GM23338 (cell line): ENCODE measurements around the gene USP2.

Experiments used
- CREB1 ChIP-seq: fragments of 250-450 bp; sonication (Bioruptor Pico); IDR thresholded peaks from 2 replicates; pipeline ENCODE4 v1.5.0; 2020; ENCODE audit warnings: low read depth, mild to moderate bottlenecking, moderate library complexity
- CTCF ChIP-seq, 2 experiments: fragments of 200-600 bp in 1 of 2; sonication (generic) in 1 of 2; conservative IDR thresholded peaks; 2 replicates each; pipeline versions ENCODE4 v1.5.1 to v1.6.1; 2016 to 2017; ENCODE audit warnings: antibody characterized with exemption in 2 of 2, low read depth in 2 of 2, mild to moderate bottlenecking in 2 of 2, moderate library complexity in 1 of 2
- EZH2 ChIP-seq: fragments of 200-600 bp; sonication (generic); IDR thresholded peaks from one replicate; pipeline ENCODE4 v1.8.0; 2017; ENCODE audit warnings: antibody characterized with exemption, mild to moderate bottlenecking, low read depth; ENCODE audit not compliant: unreplicated experiment
- EZH2phosphoT487 ChIP-seq: fragments of 200-600 bp; sonication (generic); IDR thresholded peaks from one replicate; pipeline ENCODE4 v1.8.1; 2018; ENCODE audit warnings: antibody characterized with exemption; ENCODE audit not compliant: unreplicated experiment
- JUNB ChIP-seq: IDR thresholded peaks from one replicate; pipeline ENCODE4 v1.6.1; 2016; ENCODE audit warnings: antibody characterized with exemption; ENCODE audit not compliant: unreplicated experiment
- NANOG ChIP-seq: IDR thresholded peaks from 2 replicates; pipeline ENCODE4 v1.6.1; 2016; ENCODE audit warnings: antibody characterized with exemption, borderline replicate concordance
- POLR2AphosphoS5 ChIP-seq: IDR thresholded peaks from 2 replicates; pipeline ENCODE4 v1.6.1; 2016; ENCODE audit warnings: antibody characterized with exemption, low read depth
- STAT1 ChIP-seq: IDR thresholded peaks from one replicate; pipeline ENCODE4 v1.6.1; 2016; ENCODE audit warnings: antibody characterized with exemption; ENCODE audit not compliant: unreplicated experiment
- TF ChIP-seq, protein P1 (sequence below): IDR thresholded peaks from one replicate; pipeline ENCODE4 v1.6.1; 2018; ENCODE audit warnings: antibody characterized with exemption; ENCODE audit not compliant: unreplicated experiment
- TF ChIP-seq, protein P2 (sequence below): IDR thresholded peaks from 2 replicates; pipeline ENCODE4 v1.6.1; 2016; ENCODE audit warnings: antibody characterized with exemption

- TF ChIP-seq CTCF (conservative IDR thresholded peaks at IDR 0.05; ENCODE audit: low read depth in 2 of 2): no peak
- TF ChIP-seq, protein P1, sequence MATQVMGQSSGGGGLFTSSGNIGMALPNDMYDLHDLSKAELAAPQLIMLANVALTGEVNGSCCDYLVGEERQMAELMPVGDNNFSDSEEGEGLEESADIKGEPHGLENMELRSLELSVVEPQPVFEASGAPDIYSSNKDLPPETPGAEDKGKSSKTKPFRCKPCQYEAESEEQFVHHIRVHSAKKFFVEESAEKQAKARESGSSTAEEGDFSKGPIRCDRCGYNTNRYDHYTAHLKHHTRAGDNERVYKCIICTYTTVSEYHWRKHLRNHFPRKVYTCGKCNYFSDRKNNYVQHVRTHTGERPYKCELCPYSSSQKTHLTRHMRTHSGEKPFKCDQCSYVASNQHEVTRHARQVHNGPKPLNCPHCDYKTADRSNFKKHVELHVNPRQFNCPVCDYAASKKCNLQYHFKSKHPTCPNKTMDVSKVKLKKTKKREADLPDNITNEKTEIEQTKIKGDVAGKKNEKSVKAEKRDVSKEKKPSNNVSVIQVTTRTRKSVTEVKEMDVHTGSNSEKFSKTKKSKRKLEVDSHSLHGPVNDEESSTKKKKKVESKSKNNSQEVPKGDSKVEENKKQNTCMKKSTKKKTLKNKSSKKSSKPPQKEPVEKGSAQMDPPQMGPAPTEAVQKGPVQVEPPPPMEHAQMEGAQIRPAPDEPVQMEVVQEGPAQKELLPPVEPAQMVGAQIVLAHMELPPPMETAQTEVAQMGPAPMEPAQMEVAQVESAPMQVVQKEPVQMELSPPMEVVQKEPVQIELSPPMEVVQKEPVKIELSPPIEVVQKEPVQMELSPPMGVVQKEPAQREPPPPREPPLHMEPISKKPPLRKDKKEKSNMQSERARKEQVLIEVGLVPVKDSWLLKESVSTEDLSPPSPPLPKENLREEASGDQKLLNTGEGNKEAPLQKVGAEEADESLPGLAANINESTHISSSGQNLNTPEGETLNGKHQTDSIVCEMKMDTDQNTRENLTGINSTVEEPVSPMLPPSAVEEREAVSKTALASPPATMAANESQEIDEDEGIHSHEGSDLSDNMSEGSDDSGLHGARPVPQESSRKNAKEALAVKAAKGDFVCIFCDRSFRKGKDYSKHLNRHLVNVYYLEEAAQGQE: no peak
- no peak; the same call in 1 of the 2 replicates for TF ChIP-seq POLR2AphosphoS5
- no peak for TF ChIP-seq STAT1
- TF ChIP-seq EZH2: no peak
- TF ChIP-seq EZH2phosphoT487: no peak
- peak; percentile 78 for TF ChIP-seq CREB1 (CRISPR knock-in tag)
- TF ChIP-seq, protein P2, sequence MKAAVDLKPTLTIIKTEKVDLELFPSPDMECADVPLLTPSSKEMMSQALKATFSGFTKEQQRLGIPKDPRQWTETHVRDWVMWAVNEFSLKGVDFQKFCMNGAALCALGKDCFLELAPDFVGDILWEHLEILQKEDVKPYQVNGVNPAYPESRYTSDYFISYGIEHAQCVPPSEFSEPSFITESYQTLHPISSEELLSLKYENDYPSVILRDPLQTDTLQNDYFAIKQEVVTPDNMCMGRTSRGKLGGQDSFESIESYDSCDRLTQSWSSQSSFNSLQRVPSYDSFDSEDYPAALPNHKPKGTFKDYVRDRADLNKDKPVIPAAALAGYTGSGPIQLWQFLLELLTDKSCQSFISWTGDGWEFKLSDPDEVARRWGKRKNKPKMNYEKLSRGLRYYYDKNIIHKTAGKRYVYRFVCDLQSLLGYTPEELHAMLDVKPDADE: no peak
- TF ChIP-seq NANOG: no peak
- no peak for TF ChIP-seq JUNB
These were observed 63.0 kb downstream of the USP2 start for GRCh38 chr11:119318240-119319135.
